Neural cell (in vitro differentiated cells): Measurements from ENCODE around the gene MOB3B. TPM values are rescaled to one million over a fixed set of nuclear protein-coding genes. Genes with fewer than 3 reads are reported as not detected.

ENCODE experiments used
- H2AFZ ChIP-seq: fragments of 200-600, 300-800 bp; sonication (generic), shearing (Covaris generic); 2 replicates; pipeline ENCODE4 v1.6.0; 2014; ENCODE audit warnings: low read depth, mild to moderate bottlenecking, antibody characterized with exemption, low read length, moderate library complexity
- H3F3A ChIP-seq: fragments of 200-600 bp; shearing (Covaris generic); 2 replicates; pipeline ENCODE4 v1.6.1; 2016; ENCODE audit warnings: mild to moderate bottlenecking, moderate library complexity, mixed read lengths, antibody characterized with exemption, low read length; ENCODE audit not compliant: insufficient read depth, poor library complexity, severe bottlenecking
- H3K27ac ChIP-seq: fragments of 200-600, 300-800 bp; sonication (generic), shearing (Covaris generic); 2 replicates; pipeline ENCODE4 v1.5.1; 2014; ENCODE audit warnings: mild to moderate bottlenecking, low read length, moderate library complexity
- H3K27me3 ChIP-seq: fragments of 300-800, 200-600 bp; sonication (generic), shearing (Covaris generic); 2 replicates; pipeline ENCODE4 v1.6.0; 2014; ENCODE audit warnings: mild to moderate bottlenecking, low read depth, low read length, moderate library complexity; ENCODE audit not compliant: insufficient read depth
- H3K36me3 ChIP-seq: fragments of 300-800, 200-600 bp; sonication (generic), shearing (Covaris generic); 2 replicates; pipeline ENCODE4 v1.5.1; 2014; ENCODE audit warnings: mild to moderate bottlenecking, antibody characterized with exemption, low read length, moderate library complexity; ENCODE audit not compliant: insufficient read depth
- H3K4me2 ChIP-seq: fragments of 300-800, 200-600 bp; sonication (generic), shearing (Covaris generic); 2 replicates; pipeline ENCODE4 v1.6.0; 2014; ENCODE audit warnings: mild to moderate bottlenecking, low read length
- H3K4me3 ChIP-seq: fragments of 300-800, 200-600 bp; sonication (generic), shearing (Covaris generic); 2 replicates; pipeline ENCODE4 v1.5.1; 2014; ENCODE audit warnings: mild to moderate bottlenecking, low read length, moderate library complexity
- H3K79me2 ChIP-seq: fragments of 200-600 bp; shearing (Covaris generic); replicated peaks from 2 replicates; pipeline ENCODE4 v1.6.0; 2014; ENCODE audit warnings: mild to moderate bottlenecking, low read length, moderate library complexity; ENCODE audit not compliant: insufficient read depth
- H3K9ac ChIP-seq: fragments of 300-800, 200-600 bp; sonication (generic), shearing (Covaris generic); 2 replicates; pipeline ENCODE4 v1.6.1; 2016; ENCODE audit warnings: mild to moderate bottlenecking, low read length, mixed read lengths
- H3K9me2 ChIP-seq: fragments of 200-600 bp; shearing (Covaris generic); 2 replicates; pipeline ENCODE4 v1.6.1; 2016; ENCODE audit warnings: mild to moderate bottlenecking, low read length, mixed read lengths; ENCODE audit not compliant: insufficient read depth
- H3K9me3 ChIP-seq: fragments of 200-600, 300-800 bp; sonication (generic), shearing (Covaris generic); 2 replicates; pipeline ENCODE4 v1.6.1; 2016; ENCODE audit warnings: mild to moderate bottlenecking, mixed run types, low read length, moderate library complexity, mixed read lengths
- H4K20me1 ChIP-seq: fragments of 200-600 bp; shearing (Covaris generic); 2 replicates; pipeline ENCODE4 v1.6.1; 2016; ENCODE audit warnings: mild to moderate bottlenecking, mixed run types; ENCODE audit not compliant: insufficient read depth
- CTCF ChIP-seq: fragments of 450-650 bp; IDR thresholded peaks from 2 replicates; pipeline ENCODE4 v1.5.1; 2014; ENCODE audit warnings: antibody characterized with exemption, mild to moderate bottlenecking, moderate library complexity; ENCODE audit not compliant: poor library complexity, severe bottlenecking
- EP300 ChIP-seq: fragments of 450-650 bp; conservative IDR thresholded peaks from 2 replicates; pipeline ENCODE4 v1.6.1; 2014; ENCODE audit warnings: antibody characterized with exemption, mild to moderate bottlenecking, moderate library complexity; ENCODE audit not compliant: poor library complexity, severe bottlenecking
- EZH2 ChIP-seq: fragments of 200-600, 300-800 bp; shearing (Covaris generic), sonication (generic); IDR thresholded peaks from 2 replicates; pipeline ENCODE4 v1.6.1; 2014; ENCODE audit warnings: antibody characterized with exemption, low read length, borderline replicate concordance, mild to moderate bottlenecking; ENCODE audit not compliant: insufficient read depth, poor library complexity, severe bottlenecking
- MXI1 ChIP-seq: fragments of 450-650 bp; conservative IDR thresholded peaks from 2 replicates; pipeline ENCODE4 v1.6.1; 2014; ENCODE audit warnings: antibody characterized with exemption, mild to moderate bottlenecking; ENCODE audit not compliant: poor library complexity, severe bottlenecking
- POLR2AphosphoS5 ChIP-seq: IDR thresholded peaks from 2 replicates; pipeline ENCODE4 v1.6.1; 2012
- RAD21 ChIP-seq: fragments of 450-650 bp; conservative IDR thresholded peaks from 2 replicates; pipeline ENCODE4 v1.6.1; 2014; ENCODE audit warnings: antibody characterized with exemption, mild to moderate bottlenecking, moderate library complexity
- SMC3 ChIP-seq: fragments of 450-650 bp; conservative IDR thresholded peaks from 2 replicates; pipeline ENCODE4 v1.6.1; 2014; ENCODE audit warnings: antibody characterized with exemption, mild to moderate bottlenecking, moderate library complexity; ENCODE audit not compliant: poor library complexity
- TAF1 ChIP-seq: IDR thresholded peaks from 2 replicates; pipeline ENCODE4 v1.6.1; 2012; ENCODE audit warnings: low read depth
- polyA plus RNA-seq: library from polyadenylated mRNA; depleted of rRNA; stranded (reverse); fragments of >200 nt; gene quantifications from 2 replicates; pipeline ENCODE4 v1.2.3, GENCODE V29; 2014
- TF ChIP-seq, protein P1 (sequence below): IDR thresholded peaks from 2 replicates; pipeline ENCODE4 v1.6.1; 2012; ENCODE audit warnings: borderline replicate concordance

The MOB3B gene
- polyA plus RNA-seq, 1 donor from 2014 or later, result 1.8 TPM

GRCh38 chr9:27530915-27531755 lies 1.5 kb upstream of the MOB3B start:
- Histone ChIP-seq H3K9ac (no peak overlapping the region), H3K9me3 (no peaks in the 10 kb centered on the region), H3K9me2 (no peaks in the 10 kb centered on the region), H3K79me2 (peaks cover 7% of the 10 kb centered on the region), H4K20me1 (no peaks in the 10 kb centered on the region), H3K4me3 (peak overlapping the region; percentile 32), H3K36me3 (peaks cover 10% of the 10 kb centered on the region), H3K4me2 (no peak overlapping the region), H3F3A (peaks cover 3% of the 10 kb centered on the region), H3K27ac (peak overlapping the region; percentile 42), H3K27me3 (peaks cover 7% of the 10 kb centered on the region), H2AFZ (no peak overlapping the region)
- TF ChIP-seq EP300, result peak; percentile 8
- TF ChIP-seq SMC3, result no peak
- no peak for TF ChIP-seq EZH2

- TF ChIP-seq, protein P1, sequence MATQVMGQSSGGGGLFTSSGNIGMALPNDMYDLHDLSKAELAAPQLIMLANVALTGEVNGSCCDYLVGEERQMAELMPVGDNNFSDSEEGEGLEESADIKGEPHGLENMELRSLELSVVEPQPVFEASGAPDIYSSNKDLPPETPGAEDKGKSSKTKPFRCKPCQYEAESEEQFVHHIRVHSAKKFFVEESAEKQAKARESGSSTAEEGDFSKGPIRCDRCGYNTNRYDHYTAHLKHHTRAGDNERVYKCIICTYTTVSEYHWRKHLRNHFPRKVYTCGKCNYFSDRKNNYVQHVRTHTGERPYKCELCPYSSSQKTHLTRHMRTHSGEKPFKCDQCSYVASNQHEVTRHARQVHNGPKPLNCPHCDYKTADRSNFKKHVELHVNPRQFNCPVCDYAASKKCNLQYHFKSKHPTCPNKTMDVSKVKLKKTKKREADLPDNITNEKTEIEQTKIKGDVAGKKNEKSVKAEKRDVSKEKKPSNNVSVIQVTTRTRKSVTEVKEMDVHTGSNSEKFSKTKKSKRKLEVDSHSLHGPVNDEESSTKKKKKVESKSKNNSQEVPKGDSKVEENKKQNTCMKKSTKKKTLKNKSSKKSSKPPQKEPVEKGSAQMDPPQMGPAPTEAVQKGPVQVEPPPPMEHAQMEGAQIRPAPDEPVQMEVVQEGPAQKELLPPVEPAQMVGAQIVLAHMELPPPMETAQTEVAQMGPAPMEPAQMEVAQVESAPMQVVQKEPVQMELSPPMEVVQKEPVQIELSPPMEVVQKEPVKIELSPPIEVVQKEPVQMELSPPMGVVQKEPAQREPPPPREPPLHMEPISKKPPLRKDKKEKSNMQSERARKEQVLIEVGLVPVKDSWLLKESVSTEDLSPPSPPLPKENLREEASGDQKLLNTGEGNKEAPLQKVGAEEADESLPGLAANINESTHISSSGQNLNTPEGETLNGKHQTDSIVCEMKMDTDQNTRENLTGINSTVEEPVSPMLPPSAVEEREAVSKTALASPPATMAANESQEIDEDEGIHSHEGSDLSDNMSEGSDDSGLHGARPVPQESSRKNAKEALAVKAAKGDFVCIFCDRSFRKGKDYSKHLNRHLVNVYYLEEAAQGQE, result no peak
- TF ChIP-seq RAD21 (no peak), MXI1 (no peak), EZH2 (no peak), SMC3 (no peak), EP300 (no peak), POLR2AphosphoS5 (no peak), CTCF (no peak), TAF1 (no peak)
- Histone ChIP-seq H3K9me3 (no peaks in the 10 kb centered on the region), H3K4me2 (peak overlapping the region; percentile 76), H3K4me3 (peak overlapping the region; percentile 81), H3K79me2 (peaks cover 7% of the 10 kb centered on the region), H3K9ac (peak overlapping the region; percentile 64), H4K20me1 (no peaks in the 10 kb centered on the region), H2AFZ (peak overlapping the region; percentile 16), H3K27ac (no peak overlapping the region), H3F3A (peaks cover 3% of the 10 kb centered on the region), H3K36me3 (no peaks in the 10 kb centered on the region), H3K9me2 (no peaks in the 10 kb centered on the region), H3K27me3 (peaks cover 7% of the 10 kb centered on the region)
Measured at GRCh38 chr9:27528886-27529315, 713 bp downstream of the MOB3B start.
